Endothelial cell of umbilical vein (primary cell): ENCODE measurements around the gene RPS6KA1.

Experiments used
- CTCF ChIP-seq, 2 donors: IDR thresholded peaks; 1 replicate in 1 of 2; 2 replicates in 1 of 2; pipeline ENCODE4 v1.5.1; 2011; ENCODE audit warnings: low read length in 2 of 2, mild to moderate bottlenecking in 2 of 2, moderate library complexity in 2 of 2, control low read depth in 1 of 2, inconsistent platforms in 1 of 2, low read depth in 1 of 2; ENCODE audit not compliant: insufficient read depth in 1 of 2; ENCODE audit errors: extremely low read depth in 1 of 2
- EZH2 ChIP-seq: IDR thresholded peaks from 2 replicates; pipeline ENCODE4 v1.6.1; 2012; ENCODE audit warnings: borderline replicate concordance, low read depth, mild to moderate bottlenecking, moderate library complexity, low read length, inconsistent platforms; ENCODE audit not compliant: severe bottlenecking
- FOS ChIP-seq: IDR thresholded peaks from 2 replicates; pipeline ENCODE4 v1.6.1; 2011; ENCODE audit warnings: mild to moderate bottlenecking, low read length, moderate library complexity, borderline replicate concordance; ENCODE audit not compliant: insufficient read depth
- GATA2 ChIP-seq: IDR thresholded peaks from 2 replicates; pipeline ENCODE4 v1.7.0; 2011; ENCODE audit warnings: low read depth, mild to moderate bottlenecking, moderate library complexity, mixed read lengths, low read length; ENCODE audit not compliant: insufficient read length, insufficient read depth
- JUN ChIP-seq: IDR thresholded peaks from 2 replicates; pipeline ENCODE4 v1.6.1; 2011; ENCODE audit warnings: borderline replicate concordance, low read depth; ENCODE audit not compliant: insufficient read length, insufficient read depth
- MYC ChIP-seq: IDR thresholded peaks from one replicate; pipeline ENCODE4 v1.6.1; 2011; ENCODE audit warnings: mild to moderate bottlenecking, low read depth, low read length
- POLR2A ChIP-seq: IDR thresholded peaks from 2 replicates; pipeline ENCODE4 v1.6.1; 2012; ENCODE audit warnings: low read depth, mild to moderate bottlenecking, control low read depth, low read length
- POLR2AphosphoS5 ChIP-seq: IDR thresholded peaks from 2 replicates; pipeline ENCODE4 v1.6.1; 2012; ENCODE audit warnings: low read depth, mild to moderate bottlenecking, control low read depth, low read length, moderate library complexity; ENCODE audit not compliant: insufficient read depth
- TF ChIP-seq, protein P1 (sequence below): IDR thresholded peaks from 2 replicates; pipeline ENCODE4 v1.6.1; 2011; ENCODE audit not compliant: insufficient read depth, insufficient read length

- TF ChIP-seq CTCF (IDR thresholded peaks at IDR 0.05; ENCODE audit: extremely low read depth in 1 of 2, insufficient read depth in 1 of 2, low read depth in 1 of 2, low read length in 2 of 2) (no peak), POLR2AphosphoS5 (no peak), POLR2A (no peak), EZH2 (no peak), JUN (no peak), MYC (no peak), FOS (no peak), GATA2 (no peak)
- TF ChIP-seq, protein P1, sequence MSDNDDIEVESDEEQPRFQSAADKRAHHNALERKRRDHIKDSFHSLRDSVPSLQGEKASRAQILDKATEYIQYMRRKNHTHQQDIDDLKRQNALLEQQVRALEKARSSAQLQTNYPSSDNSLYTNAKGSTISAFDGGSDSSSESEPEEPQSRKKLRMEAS: no peak
Observed at GRCh38 chr1:26553942-26554682, 24.6 kb downstream of the RPS6KA1 start.
